Progenitor cell of endocrine pancreas (in vitro differentiated cells): Measurements from ENCODE around the gene HCN2. TPM values are rescaled to one million over a fixed set of nuclear protein-coding genes. Genes with fewer than 3 reads are reported as not detected.
A peak's percentile ranks its signal among the peaks of the same experiment; 100 is the strongest.
"Not testable (repeated sequence)": the region's sequence is repeated elsewhere in the genome, so short reads cannot be mapped to it uniquely, and the experiment has no call there.

Source experiments
- DNase-seq: peaks from one replicate; pipeline ENCODE4 v3.0.0; 2021; ENCODE audit warnings: low spot score; ENCODE audit not compliant: unreplicated experiment
- H3K27ac Mint-ChIP-seq: 2 replicates; pipeline ENCODE4 v1.8.0; 2021; ENCODE audit warnings: mild to moderate bottlenecking, moderate library complexity, mixed read lengths
- H3K27me3 Mint-ChIP-seq: 2 replicates; pipeline ENCODE4 v1.8.0; 2021; ENCODE audit warnings: mixed read lengths
- H3K36me3 Mint-ChIP-seq: 2 replicates; pipeline ENCODE4 v1.8.0; 2022; ENCODE audit warnings: mixed read lengths; ENCODE audit not compliant: insufficient read depth
- H3K4me1 Mint-ChIP-seq: 2 replicates; pipeline ENCODE4 v1.8.0; 2021; ENCODE audit warnings: low read depth, mixed read lengths
- H3K4me3 Mint-ChIP-seq: 2 replicates; pipeline ENCODE4 v1.8.0; 2021; ENCODE audit warnings: low read depth, mild to moderate bottlenecking, moderate library complexity, mixed read lengths
- H3K9me3 Mint-ChIP-seq: 2 replicates; pipeline ENCODE4 v1.8.0; 2021; ENCODE audit warnings: low read depth, mixed read lengths
- CTCF ChIP-seq: fragments of 200-600 bp; sonication (generic); IDR thresholded peaks from one replicate; pipeline ENCODE4 v1.5.0; 2021; ENCODE audit warnings: antibody characterized with exemption, mild to moderate bottlenecking; ENCODE audit not compliant: unreplicated experiment
- total RNA-seq: library from RNA; stranded (reverse); gene quantifications from 2 replicates; pipeline ENCODE4 v1.2.1, GENCODE V29; 2021

HCN2 gene
- total RNA-seq, 1 donor from 2014 or later = 0.34 TPM

DNA sequence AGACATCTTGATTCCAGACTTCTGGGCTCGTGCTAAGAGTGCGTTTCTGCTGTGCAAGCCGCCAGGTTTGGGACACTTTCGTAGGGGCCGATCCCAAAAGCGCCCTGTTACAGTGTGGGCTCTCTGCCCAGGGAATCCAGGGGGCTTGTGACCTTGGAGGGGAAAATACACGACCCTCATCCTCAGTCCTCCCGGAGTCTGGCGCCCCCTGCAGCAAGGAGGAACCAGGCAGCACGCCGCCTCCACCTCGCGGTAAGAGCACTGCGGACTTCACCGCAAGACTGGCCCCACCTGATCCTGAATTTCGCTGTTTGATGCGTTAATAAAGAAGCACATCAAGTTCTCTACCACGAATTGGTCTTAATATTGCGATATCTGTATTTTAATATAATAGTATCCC, 38.5 kb downstream of the HCN2 start:
- no peak for DNase-seq
- no peaks in the 10 kb centered on the region for H3K27me3 Mint-ChIP-seq
- no peaks in the 10 kb centered on the region for H3K9me3 Mint-ChIP-seq
- peaks cover 1% of the 10 kb centered on the region for H3K4me1 Mint-ChIP-seq
- peak; percentile 24 for TF ChIP-seq CTCF
- no peak overlapping the region for H3K27ac Mint-ChIP-seq
- H3K4me3 Mint-ChIP-seq = no peak overlapping the region
- H3K36me3 Mint-ChIP-seq = peaks cover 14% of the 10 kb centered on the region

DNA sequence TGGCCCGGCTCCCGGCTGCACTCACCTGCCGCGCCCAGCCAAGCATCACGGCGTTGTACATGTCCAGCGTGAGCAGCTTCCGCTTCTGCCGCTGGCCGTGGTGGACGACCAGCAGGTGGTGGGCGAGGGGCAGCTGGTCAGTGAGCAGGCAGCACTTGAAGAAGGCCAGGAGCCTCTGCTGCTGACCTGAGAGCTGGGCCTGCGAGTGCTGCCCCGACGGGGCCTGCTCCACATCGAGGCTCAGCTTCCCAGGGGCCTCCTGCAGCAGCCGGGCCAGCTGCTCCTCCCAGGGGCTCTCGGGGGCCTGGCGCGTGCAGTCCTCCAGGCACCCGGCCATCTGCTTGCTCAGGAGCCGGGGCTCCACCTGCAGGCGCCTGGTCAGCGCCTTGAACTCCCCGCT, 39.8 kb downstream of the HCN2 start:
- peaks cover 11% of the 10 kb centered on the region for H3K36me3 Mint-ChIP-seq
- H3K4me3 Mint-ChIP-seq, H3K4me1 Mint-ChIP-seq, H3K9me3 Mint-ChIP-seq, H3K27ac Mint-ChIP-seq, DNase-seq, H3K27me3 Mint-ChIP-seq: not testable (repeated sequence)

DNA sequence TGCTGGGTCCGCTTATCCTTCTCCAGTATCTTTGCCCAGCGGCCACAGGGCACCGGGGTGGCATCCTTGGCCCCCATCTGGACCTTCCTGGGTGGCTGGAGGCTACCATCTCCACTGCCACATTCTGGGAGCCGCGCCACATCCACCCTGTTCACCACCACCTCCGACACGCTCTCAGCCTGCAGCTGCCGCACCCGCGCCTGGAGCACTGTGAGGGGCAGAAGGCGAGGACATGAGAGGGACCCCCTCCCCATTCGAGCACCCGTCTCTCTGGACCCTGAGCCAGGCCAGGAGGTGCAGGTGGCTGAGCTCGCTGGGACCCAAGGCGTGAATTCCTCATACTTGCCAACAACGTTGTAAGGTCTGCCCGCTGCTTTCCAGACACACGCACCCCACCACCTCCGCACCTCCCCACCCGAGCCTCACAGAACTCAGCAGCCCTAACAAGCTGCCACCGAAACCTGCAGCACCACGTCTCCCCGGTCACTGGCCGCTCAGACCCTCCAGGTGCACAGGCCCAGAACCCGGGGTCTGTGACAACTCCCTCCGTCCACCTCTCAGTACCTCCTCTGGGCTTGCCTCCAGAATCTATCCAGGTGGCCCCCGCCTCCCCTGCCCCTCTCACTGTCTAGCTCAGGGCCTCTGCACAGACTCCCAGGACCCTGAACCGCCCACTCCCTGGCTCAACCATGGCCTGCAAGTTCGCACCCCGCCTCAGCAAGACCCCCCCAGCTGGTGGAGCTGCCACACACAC, 40.5 kb downstream of the HCN2 start:
- no peak for DNase-seq
- no peaks in the 10 kb centered on the region for H3K9me3 Mint-ChIP-seq
- peaks cover 11% of the 10 kb centered on the region for H3K36me3 Mint-ChIP-seq
- no peak overlapping the region for H3K4me3 Mint-ChIP-seq
- H3K27ac Mint-ChIP-seq = no peak overlapping the region
- no peaks in the 10 kb centered on the region for H3K27me3 Mint-ChIP-seq
- H3K4me1 Mint-ChIP-seq = peaks cover 6% of the 10 kb centered on the region
- no peak for TF ChIP-seq CTCF

- Mint-ChIP-seq H3K27me3 (peaks cover 7% of the 10 kb centered on the region), H3K4me3 (peak overlapping the region; percentile 97), H3K27ac (peak overlapping the region; percentile 97), H3K9me3 (no peaks in the 10 kb centered on the region), H3K36me3 (peaks cover 7% of the 10 kb centered on the region), H3K4me1 (peaks cover 6% of the 10 kb centered on the region)
- no peak for DNase-seq
- TF ChIP-seq CTCF = no peak
Observed at GRCh38 chr19:632579-633067, 42.9 kb downstream of the HCN2 start.

- Mint-ChIP-seq H3K4me1 (peaks cover 6% of the 10 kb centered on the region), H3K36me3 (peaks cover 6% of the 10 kb centered on the region), H3K9me3 (no peaks in the 10 kb centered on the region)
Observed at GRCh38 chr19:633068-633785, 43.5 kb downstream of the HCN2 start, which contains the start of gene POLRMT. POLRMT (minus strand) TSS chr19:633537; CDS start chr19:633512, 25 bp downstream.

More at GRCh38 chr19:633068-633785, 43.5 kb downstream of the HCN2 start, which contains the start of gene POLRMT:
- no peak for TF ChIP-seq CTCF
- peak; percentile 94 for DNase-seq
- peak within 1 kb of the TSS; percentile 97 for H3K4me3 Mint-ChIP-seq
- peaks cover 10% of the 10 kb centered on the region for H3K27me3 Mint-ChIP-seq
- H3K27ac Mint-ChIP-seq = peak within 1 kb of the TSS; percentile 97
